ENCODE measurements around the gene ZNF438. TPM values are rescaled to one million over a fixed set of nuclear protein-coding genes. Genes with fewer than 3 reads are reported as not detected.
"Not testable (repeated sequence)": the region's sequence is repeated elsewhere in the genome, so short reads cannot be mapped to it uniquely, and the experiment has no call there.

The ZNF438 gene
- total RNA-seq, 1 experiment from 2014 or later = 8.4 TPM

DNA sequence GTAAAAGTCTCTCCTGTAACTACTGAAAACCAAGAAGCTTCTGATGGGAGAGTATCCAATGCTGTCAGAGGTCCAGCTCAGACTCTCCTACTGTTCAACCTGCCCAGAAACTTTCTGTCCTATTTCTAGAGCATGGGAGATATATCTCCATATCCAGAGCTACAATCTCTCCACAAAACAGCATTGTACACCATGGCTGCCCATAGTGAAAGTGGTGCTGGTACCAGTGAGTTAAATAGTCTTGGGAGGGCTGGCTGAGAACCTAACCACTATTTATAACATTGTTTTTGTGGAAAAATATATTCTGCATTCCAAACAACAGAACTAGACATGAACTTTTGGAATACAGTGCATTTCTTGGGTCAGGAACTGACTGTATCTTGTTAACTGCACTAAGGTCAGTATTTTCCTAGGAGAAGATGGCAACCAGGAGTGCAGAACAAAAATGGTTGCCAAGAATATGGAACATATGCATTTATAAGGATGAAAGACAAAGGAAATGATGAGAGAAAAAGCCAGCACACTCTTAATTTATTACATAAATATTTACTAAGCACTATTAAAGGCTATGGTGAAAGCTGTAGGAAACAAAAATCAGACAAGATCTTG lies 91.9 kb downstream of the ZNF438 start:
- no TSS peak for BruUV-seq (replicated peaks)
- TF ChIP-seq, protein P1, sequence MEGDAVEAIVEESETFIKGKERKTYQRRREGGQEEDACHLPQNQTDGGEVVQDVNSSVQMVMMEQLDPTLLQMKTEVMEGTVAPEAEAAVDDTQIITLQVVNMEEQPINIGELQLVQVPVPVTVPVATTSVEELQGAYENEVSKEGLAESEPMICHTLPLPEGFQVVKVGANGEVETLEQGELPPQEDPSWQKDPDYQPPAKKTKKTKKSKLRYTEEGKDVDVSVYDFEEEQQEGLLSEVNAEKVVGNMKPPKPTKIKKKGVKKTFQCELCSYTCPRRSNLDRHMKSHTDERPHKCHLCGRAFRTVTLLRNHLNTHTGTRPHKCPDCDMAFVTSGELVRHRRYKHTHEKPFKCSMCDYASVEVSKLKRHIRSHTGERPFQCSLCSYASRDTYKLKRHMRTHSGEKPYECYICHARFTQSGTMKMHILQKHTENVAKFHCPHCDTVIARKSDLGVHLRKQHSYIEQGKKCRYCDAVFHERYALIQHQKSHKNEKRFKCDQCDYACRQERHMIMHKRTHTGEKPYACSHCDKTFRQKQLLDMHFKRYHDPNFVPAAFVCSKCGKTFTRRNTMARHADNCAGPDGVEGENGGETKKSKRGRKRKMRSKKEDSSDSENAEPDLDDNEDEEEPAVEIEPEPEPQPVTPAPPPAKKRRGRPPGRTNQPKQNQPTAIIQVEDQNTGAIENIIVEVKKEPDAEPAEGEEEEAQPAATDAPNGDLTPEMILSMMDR (IDR thresholded peaks at IDR 0.05; ENCODE audit: unreplicated experiment) = no peak
- Mint-ChIP-seq H3K4me3 (ENCODE audit: unreplicated experiment) (no peak overlapping the region), H3K4me1 (ENCODE audit: insufficient read depth, unreplicated experiment) (no peaks in the 10 kb centered on the region), H3K36me3 (ENCODE audit: insufficient read depth, unreplicated experiment) (peaks cover 8% of the 10 kb centered on the region), H3K27ac (ENCODE audit: low read depth, unreplicated experiment) (no peak overlapping the region), H3K9me3 (ENCODE audit: unreplicated experiment) (no peaks in the 10 kb centered on the region), H3K27me3 (ENCODE audit: insufficient read depth, unreplicated experiment) (no peaks in the 10 kb centered on the region)
- no peak for DNase-seq (ENCODE audit: unreplicated experiment)
- ChIA-PET POLR2A (no interaction called here), CTCF (no interaction called here)
- intact Hi-C loops (cut with micrococcal nuclease) = no loop called here

- BruUV-seq (replicated peaks) = no TSS peak
- Mint-ChIP-seq H3K36me3 (ENCODE audit: insufficient read depth, unreplicated experiment) (peaks cover 14% of the 10 kb centered on the region), H3K9me3 (ENCODE audit: unreplicated experiment) (no peaks in the 10 kb centered on the region), H3K27me3 (ENCODE audit: insufficient read depth, unreplicated experiment) (no peaks in the 10 kb centered on the region), H3K27ac (ENCODE audit: low read depth, unreplicated experiment) (no peak overlapping the region), H3K4me3 (ENCODE audit: unreplicated experiment) (no peak overlapping the region), H3K4me1 (ENCODE audit: insufficient read depth, unreplicated experiment) (no peaks in the 10 kb centered on the region)
- DNase-seq (ENCODE audit: unreplicated experiment) = no peak
- CTCF ChIA-PET = no interaction called here
- intact Hi-C loops (cut with micrococcal nuclease) = no loop called here
- TF ChIP-seq, protein P1 (IDR thresholded peaks at IDR 0.05; ENCODE audit: unreplicated experiment) = no peak
- POLR2A ChIA-PET = no interaction called here
Measured at GRCh38 chr10:30935078-30935477, 96.6 kb downstream of the ZNF438 start.

DNA sequence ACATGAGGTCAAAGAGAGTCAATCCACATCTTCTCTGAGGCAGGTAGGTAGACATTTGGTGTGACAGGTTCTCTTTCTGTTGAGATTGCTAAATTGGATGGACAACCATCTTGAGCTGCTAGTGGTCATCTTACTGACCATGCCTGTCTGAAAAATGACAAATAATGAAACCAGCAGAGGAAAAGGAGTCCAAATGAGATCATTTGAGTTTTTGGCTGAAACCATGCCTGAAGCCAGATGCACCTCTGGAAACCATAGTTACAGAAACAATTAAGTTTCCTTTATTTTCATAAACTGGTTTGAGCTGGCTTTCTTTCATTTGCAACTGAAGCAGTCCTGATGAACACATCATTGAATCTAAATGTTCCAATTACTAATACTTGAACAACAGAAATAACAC lies 100.6 kb downstream of the ZNF438 start:
- TF ChIP-seq, protein P1 (IDR thresholded peaks at IDR 0.05; ENCODE audit: unreplicated experiment) = no peak
- Mint-ChIP-seq H3K4me1 (ENCODE audit: insufficient read depth, unreplicated experiment) (no peaks in the 10 kb centered on the region), H3K27ac (ENCODE audit: low read depth, unreplicated experiment) (no peak overlapping the region), H3K27me3 (ENCODE audit: insufficient read depth, unreplicated experiment) (no peaks in the 10 kb centered on the region), H3K9me3 (ENCODE audit: unreplicated experiment) (no peaks in the 10 kb centered on the region), H3K36me3 (ENCODE audit: insufficient read depth, unreplicated experiment) (peaks cover 16% of the 10 kb centered on the region), H3K4me3 (ENCODE audit: unreplicated experiment) (no peak overlapping the region)
- intact Hi-C loops (cut with micrococcal nuclease) = no loop called here
- no TSS peak for BruUV-seq (replicated peaks)
- no peak for DNase-seq (ENCODE audit: unreplicated experiment)
- ChIA-PET CTCF (no interaction called here), POLR2A (no interaction called here)

DNA sequence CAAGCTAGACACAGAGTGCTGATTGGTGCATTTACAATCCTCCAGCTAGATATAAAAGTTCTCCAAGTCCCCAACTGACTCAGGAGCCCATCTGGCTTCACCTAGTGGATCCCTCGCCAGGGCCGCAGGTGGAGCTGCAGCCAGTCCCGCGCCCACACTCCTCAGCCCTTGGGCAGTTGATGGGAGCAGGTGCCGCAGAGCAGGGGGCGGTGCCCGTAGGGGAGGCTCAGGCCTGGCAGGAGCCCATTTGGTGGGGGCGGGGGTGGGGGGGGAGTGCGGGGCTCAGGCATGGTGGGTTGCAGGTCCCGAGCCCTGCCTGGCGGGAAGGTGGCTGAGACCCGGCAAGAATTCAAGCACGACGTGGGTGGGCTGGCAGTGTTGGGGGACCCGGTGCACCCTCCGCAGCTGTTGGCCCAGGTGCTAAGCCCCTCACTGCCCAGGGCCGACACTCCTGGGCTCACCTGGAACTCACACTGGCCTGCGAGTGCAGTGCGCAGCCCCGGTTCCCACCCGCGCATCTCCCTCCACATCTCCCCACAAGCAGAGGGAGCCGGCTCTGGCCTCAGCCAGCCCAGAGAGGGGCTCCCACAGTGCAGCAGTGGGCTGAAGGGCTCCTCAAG lies 101.7 kb downstream of the ZNF438 start:
- TF ChIP-seq, protein P1 (IDR thresholded peaks at IDR 0.05; ENCODE audit: unreplicated experiment) = no peak
- Mint-ChIP-seq H3K9me3 (ENCODE audit: unreplicated experiment) (no peaks in the 10 kb centered on the region), H3K27me3 (ENCODE audit: insufficient read depth, unreplicated experiment) (no peaks in the 10 kb centered on the region), H3K4me1 (ENCODE audit: insufficient read depth, unreplicated experiment) (no peaks in the 10 kb centered on the region), H3K4me3 (ENCODE audit: unreplicated experiment) (no peak overlapping the region), H3K36me3 (ENCODE audit: insufficient read depth, unreplicated experiment) (peaks cover 15% of the 10 kb centered on the region), H3K27ac (ENCODE audit: low read depth, unreplicated experiment) (no peak overlapping the region)
- POLR2A ChIA-PET = no interaction called here
- CTCF ChIA-PET = no interaction called here
- intact Hi-C loops (cut with micrococcal nuclease) = no loop called here
- no TSS peak for BruUV-seq (replicated peaks)
- DNase-seq (ENCODE audit: unreplicated experiment) = no peak

DNA sequence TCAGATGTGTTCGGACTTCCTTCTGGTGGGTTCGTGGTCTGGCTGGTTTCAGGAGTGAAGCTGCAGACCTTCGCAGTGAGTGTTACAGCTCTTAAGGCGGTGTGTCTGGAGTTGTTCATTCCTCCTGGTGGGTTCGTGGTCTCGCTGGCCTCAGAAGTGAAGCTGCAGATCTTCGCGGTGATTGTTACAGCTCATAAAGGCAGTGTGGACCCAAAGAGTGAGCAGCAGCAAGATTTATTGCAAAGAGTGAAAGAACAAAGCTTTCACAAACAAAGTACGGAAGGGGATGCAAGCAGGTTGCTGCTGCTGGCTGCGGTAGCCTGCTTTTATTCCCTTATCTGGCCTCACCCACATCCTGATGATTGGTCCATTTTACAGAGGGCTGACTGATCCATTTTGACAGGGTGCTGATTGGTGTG lies 102.3 kb downstream of the ZNF438 start:
- CTCF ChIA-PET; BruUV-seq (replicated peaks); H3K27me3 Mint-ChIP-seq (ENCODE audit: insufficient read depth, unreplicated experiment); H3K9me3 Mint-ChIP-seq (ENCODE audit: unreplicated experiment); H3K4me3 Mint-ChIP-seq (ENCODE audit: unreplicated experiment); H3K4me1 Mint-ChIP-seq (ENCODE audit: insufficient read depth, unreplicated experiment); DNase-seq (ENCODE audit: unreplicated experiment); POLR2A ChIA-PET; H3K27ac Mint-ChIP-seq (ENCODE audit: low read depth, unreplicated experiment); intact Hi-C loops (cut with micrococcal nuclease): not testable (repeated sequence)
- peaks cover 18% of the 10 kb centered on the region for H3K36me3 Mint-ChIP-seq (ENCODE audit: insufficient read depth, unreplicated experiment)
